Transverse colon (tissue), 4 donors: ENCODE results near the gene SIGMAR1.
A peak's percentile ranks its signal among the peaks of the same experiment; 100 is the strongest.

ENCODE experiments used
- CTCF ChIP-seq, 5 experiments: fragments of 200-600 bp in 3 of 5; fragments of 450-650 bp in 2 of 5; sonication (generic) in 3 of 5; IDR thresholded peaks; 1 replicate in 2 of 5; 2 replicates in 3 of 5; pipeline ENCODE4 v1.5.1; 2016 to 2017; ENCODE audit warnings: antibody characterized with exemption in 5 of 5, inconsistent platforms in 3 of 5, mild to moderate bottlenecking in 2 of 5, moderate library complexity in 1 of 5
- EP300 ChIP-seq: sonication (generic); formaldehyde crosslinking; IDR thresholded peaks from one replicate; pipeline ENCODE4 v1.6.1; 2017; ENCODE audit warnings: antibody characterized with exemption, low read depth
- POLR2A ChIP-seq: fragments of 450-650 bp; IDR thresholded peaks from one replicate; pipeline ENCODE4 v1.6.1; 2016; ENCODE audit warnings: antibody characterized with exemption, mild to moderate bottlenecking, moderate library complexity
- POLR2AphosphoS5 ChIP-seq, 3 donors: sonication (generic); formaldehyde crosslinking; IDR thresholded peaks; one replicate each; pipeline ENCODE4 v1.6.1; 2016; ENCODE audit warnings: antibody characterized with exemption in 3 of 3

DNA sequence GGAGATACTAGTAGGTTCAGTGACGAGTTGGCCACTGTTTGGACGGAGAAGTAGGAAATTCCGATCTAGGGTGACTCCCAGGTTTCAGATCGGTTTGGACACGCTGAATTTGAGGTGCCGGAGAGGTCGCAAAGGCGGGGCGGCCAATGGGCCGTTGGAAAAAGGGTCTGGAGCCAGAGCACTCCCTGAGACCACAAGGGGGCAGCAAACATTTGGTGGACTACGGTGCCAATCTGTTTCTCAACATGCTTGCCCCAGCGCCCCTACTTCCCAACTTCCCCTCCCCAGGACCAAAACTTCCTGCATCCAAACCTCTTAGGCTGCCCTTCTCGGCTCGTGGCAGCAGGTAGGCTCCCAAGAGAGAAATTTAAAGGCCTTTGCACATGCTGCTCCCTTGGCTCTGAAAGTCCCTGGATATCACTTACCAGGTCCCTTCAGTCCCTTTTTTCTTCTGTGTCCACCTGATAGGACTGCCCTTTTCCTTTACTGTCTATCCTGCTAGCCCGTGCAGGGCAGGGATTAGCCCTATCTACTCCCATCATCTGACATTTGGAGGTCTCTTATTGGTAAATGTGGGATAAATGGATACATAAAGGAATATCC, 24.7 kb downstream of the SIGMAR1 start:
- no peak for TF ChIP-seq POLR2AphosphoS5 (IDR thresholded peaks at IDR 0.05)
- TF ChIP-seq POLR2A, result no peak
- TF ChIP-seq CTCF (IDR thresholded peaks at IDR 0.05), result peak; percentile 80 to 89 (median 84)
- TF ChIP-seq EP300, result no peak
